H9 (cell line): Measurements from ENCODE around the gene SLC5A2. TPM values are rescaled to one million over a fixed set of nuclear protein-coding genes. Genes with fewer than 3 reads are reported as not detected.

Source experiments
- DNase-seq: peaks from one replicate; pipeline ENCODE4 v3.0.0-alpha.2; 2017
- H2AFZ ChIP-seq: one replicate; pipeline ENCODE4 v1.6.1; 2013; ENCODE audit warnings: mild to moderate bottlenecking, low read length, control low read depth, moderate library complexity
- H2AK5ac ChIP-seq: 2 replicates; pipeline ENCODE4 v1.6.1; 2013; ENCODE audit warnings: low read length, control low read depth, mixed read lengths; ENCODE audit not compliant: insufficient read length
- H2BK120ac ChIP-seq: one replicate; pipeline ENCODE4 v1.6.1; 2013; ENCODE audit warnings: low read depth, mild to moderate bottlenecking, low read length, control low read depth, inconsistent platforms; ENCODE audit not compliant: poor library complexity, severe bottlenecking
- H2BK12ac ChIP-seq: 2 replicates; pipeline ENCODE4 v1.6.1; 2013; ENCODE audit warnings: low read length, control low read depth, mixed read lengths, low read depth; ENCODE audit not compliant: insufficient read length
- H2BK15ac ChIP-seq: 2 replicates; pipeline ENCODE4 v1.6.1; 2013; ENCODE audit warnings: low read depth, low read length, control low read depth
- H2BK20ac ChIP-seq: one replicate; pipeline ENCODE4 v1.6.1; 2013; ENCODE audit warnings: low read depth, mild to moderate bottlenecking, low read length, control low read depth, inconsistent platforms; ENCODE audit not compliant: poor library complexity, severe bottlenecking
- H2BK5ac ChIP-seq: 2 replicates; pipeline ENCODE4 v1.6.1; 2013; ENCODE audit warnings: low read length, control low read depth, mixed read lengths; ENCODE audit not compliant: insufficient read length
- H3K14ac ChIP-seq: 2 replicates; pipeline ENCODE4 v1.6.1; 2013; ENCODE audit warnings: low read length, control low read depth; ENCODE audit not compliant: insufficient read depth
- H3K18ac ChIP-seq: 2 replicates; pipeline ENCODE4 v1.6.1; 2013; ENCODE audit warnings: low read depth, mild to moderate bottlenecking, mixed read lengths, low read length, control low read depth; ENCODE audit not compliant: insufficient read length
- H3K23ac ChIP-seq: 2 replicates; pipeline ENCODE4 v1.6.1; 2013; ENCODE audit warnings: low read length, control low read depth, mixed read lengths, low read depth; ENCODE audit not compliant: insufficient read length
- H3K23me2 ChIP-seq: 2 replicates; pipeline ENCODE4 v1.6.1; 2013; ENCODE audit warnings: low read depth, mild to moderate bottlenecking, mixed read lengths, low read length, control low read depth; ENCODE audit not compliant: insufficient read length, poor library complexity, severe bottlenecking
- H3K27ac ChIP-seq: 2 replicates; pipeline ENCODE4 v1.5.1; 2013; ENCODE audit warnings: low read length, control low read depth, mixed read lengths, low read depth; ENCODE audit not compliant: insufficient read length
- H3K27me3 ChIP-seq: 2 replicates; pipeline ENCODE4 v1.6.1; 2013; ENCODE audit warnings: low read length, control low read depth, inconsistent platforms; ENCODE audit not compliant: insufficient read depth
- H3K4ac ChIP-seq: 2 replicates; pipeline ENCODE4 v1.6.1; 2013; ENCODE audit warnings: low read depth, mild to moderate bottlenecking, control low read depth, inconsistent platforms, low read length, moderate library complexity
- H3K4me1 ChIP-seq: 2 replicates; pipeline ENCODE4 v1.6.1; 2013; ENCODE audit warnings: low read length, control low read depth, inconsistent platforms; ENCODE audit not compliant: insufficient read depth
- H3K4me2 ChIP-seq: 2 replicates; pipeline ENCODE4 v1.6.1; 2013; ENCODE audit warnings: low read length, control low read depth, mixed read lengths; ENCODE audit not compliant: insufficient read length, insufficient read depth
- H3K56ac ChIP-seq: 2 replicates; pipeline ENCODE4 v1.6.1; 2013; ENCODE audit warnings: low read depth, mild to moderate bottlenecking, mixed read lengths, low read length, control low read depth; ENCODE audit not compliant: insufficient read length
- H3K79me1 ChIP-seq: 2 replicates; pipeline ENCODE4 v1.6.1; 2013; ENCODE audit warnings: low read depth, mild to moderate bottlenecking, moderate library complexity, low read length, control low read depth, inconsistent platforms; ENCODE audit not compliant: insufficient read depth, poor library complexity, severe bottlenecking
- H3K79me2 ChIP-seq: 2 replicates; pipeline ENCODE4 v1.6.1; 2013; ENCODE audit warnings: low read length, control low read depth, inconsistent platforms; ENCODE audit not compliant: insufficient read depth
- H3K9ac ChIP-seq: 2 replicates; pipeline ENCODE4 v1.6.1; 2013; ENCODE audit warnings: low read length, control low read depth, mixed read lengths; ENCODE audit not compliant: insufficient read length; ENCODE audit errors: extremely low read depth
- H3K9me3 ChIP-seq: one replicate; pipeline ENCODE4 v1.6.1; 2013; ENCODE audit warnings: low read depth, low read length, inconsistent platforms; ENCODE audit not compliant: control insufficient read depth
- H3T11ph ChIP-seq: one replicate; pipeline ENCODE4 v1.6.1; 2013; ENCODE audit warnings: mild to moderate bottlenecking, low read length, control low read depth, inconsistent platforms
- H4K20me1 ChIP-seq: one replicate; pipeline ENCODE4 v1.6.1; 2013; ENCODE audit not compliant: control insufficient read depth, insufficient read length, insufficient read depth
- H4K5ac ChIP-seq: 2 replicates; pipeline ENCODE4 v1.6.1; 2013; ENCODE audit warnings: low read depth, mild to moderate bottlenecking, mixed read lengths, low read length, control low read depth; ENCODE audit not compliant: insufficient read length
- H4K8ac ChIP-seq: replicated peaks from 2 replicates; pipeline ENCODE4 v1.6.1; 2013; ENCODE audit warnings: low read length, control low read depth, mixed read lengths, low read depth; ENCODE audit not compliant: insufficient read length
- H4K91ac ChIP-seq: 2 replicates; pipeline ENCODE4 v1.6.1; 2013; ENCODE audit warnings: low read depth, mild to moderate bottlenecking, moderate library complexity, mixed read lengths, low read length, control low read depth; ENCODE audit not compliant: insufficient read length
- H3K27ac Mint-ChIP-seq, 3 experiments: 2 replicates in 2 of 3; 3 replicates in 1 of 3; pipeline ENCODE4 v1.8.0; 2020 to 2021; ENCODE audit warnings: mixed read lengths in 3 of 3, mild to moderate bottlenecking in 1 of 3, moderate library complexity in 1 of 3
- H3K27me3 Mint-ChIP-seq: 2 replicates; pipeline ENCODE4 v1.8.0; 2021; ENCODE audit warnings: low read depth, mild to moderate bottlenecking, moderate library complexity, mixed read lengths
- H3K36me3 Mint-ChIP-seq, 3 experiments: 2 replicates in 2 of 3; 3 replicates in 1 of 3; pipeline ENCODE4 v1.8.0; 2020 to 2021; ENCODE audit warnings: low read depth in 3 of 3, mixed read lengths in 3 of 3; ENCODE audit not compliant: insufficient read depth in 1 of 3
- H3K4me1 Mint-ChIP-seq, 2 experiments: 2 replicates each; pipeline ENCODE4 v1.8.0; 2020; ENCODE audit warnings: mixed read lengths in 2 of 2
- H3K4me3 Mint-ChIP-seq, 2 experiments: 2 replicates in 1 of 2; 3 replicates in 1 of 2; pipeline ENCODE4 v1.8.0; 2020 to 2021; ENCODE audit warnings: mild to moderate bottlenecking in 2 of 2, mixed read lengths in 2 of 2, moderate library complexity in 1 of 2
- H3K9me3 Mint-ChIP-seq, 2 experiments: 2 replicates in 1 of 2; 3 replicates in 1 of 2; pipeline ENCODE4 v1.8.0; 2020; ENCODE audit warnings: mild to moderate bottlenecking in 2 of 2, mixed read lengths in 2 of 2, moderate library complexity in 1 of 2
- CTCF ChIP-seq: fragments of 200-600 bp; sonication (generic); conservative IDR thresholded peaks from 3 replicates; pipeline ENCODE4 v1.8.0; 2021; ENCODE audit warnings: antibody characterized with exemption, mild to moderate bottlenecking
- WGBS: extraction: QIAGEN DNeasy Blood & Tissue Kit; methylation state at CpG from one replicate; pipeline ENCODE4 v1.1.7; 2013; ENCODE audit warnings: missing lambda C conversion rate, low lambda C conversion rate, mixed read lengths; ENCODE audit not compliant: insufficient read length; ENCODE audit errors: extremely low coverage; 5-methylcytosine and 5-hydroxymethylcytosine counted together
- total RNA-seq: library from RNA; stranded (reverse); gene quantifications from 2 replicates; pipeline ENCODE4 v1.2.1, GENCODE V29; 2021

Gene SLC5A2
- total RNA-seq, 1 experiment from 2014 or later: 0.52 TPM

- no peak for TF ChIP-seq CTCF
- H3K18ac ChIP-seq: no peak overlapping the region
- H3K14ac ChIP-seq: no peak overlapping the region
- WGBS: no CpG with 5 or more reads among the region's 3 CpGs
- H3K4ac ChIP-seq: no peak overlapping the region
- H3K79me2 ChIP-seq: no peaks in the 10 kb centered on the region
- Mint-ChIP-seq H3K27ac (no peak overlapping the region), H3K4me1 (peaks cover 19 to 31% of the 10 kb centered on the region in 2 experiments), H3K36me3 (no peaks in the 10 kb centered on the region; a peak in 1 of 7 replicates), H3K27me3 (peaks cover 24% of the 10 kb centered on the region), H3K9me3 (no peaks in the 10 kb centered on the region; a peak in 1 of 5 replicates), H3K4me3 (no peak overlapping the region)
- H2BK120ac ChIP-seq: no peak overlapping the region
- no peak overlapping the region for H3K56ac ChIP-seq
- H3K23ac ChIP-seq: no peak overlapping the region
- peaks cover 10% of the 10 kb centered on the region; the same call in 1 of the 2 replicates for H3K27me3 ChIP-seq
- H2BK5ac ChIP-seq: no peak overlapping the region
- no peaks in the 10 kb centered on the region for H3K79me1 ChIP-seq
- H2BK20ac ChIP-seq: no peak overlapping the region
- H2BK15ac ChIP-seq: no peak overlapping the region
- H2BK12ac ChIP-seq: no peak overlapping the region
- no peak overlapping the region for H4K91ac ChIP-seq
- peaks cover 9% of the 10 kb centered on the region; the same call in 1 of the 2 replicates for H3K4me1 ChIP-seq
- no peak overlapping the region for H3K27ac ChIP-seq
- no peaks in the 10 kb centered on the region for H4K20me1 ChIP-seq
- no peak overlapping the region for H4K8ac ChIP-seq
- H3K9ac ChIP-seq: no peak overlapping the region
- H3T11ph ChIP-seq: no peak overlapping the region
- no peak overlapping the region for H3K4me2 ChIP-seq
- H3K23me2 ChIP-seq: peaks cover 17% of the 10 kb centered on the region
- H2AFZ ChIP-seq: no peak overlapping the region
- H2AK5ac ChIP-seq: no peak overlapping the region
- no peak overlapping the region for H4K5ac ChIP-seq
- no peak for DNase-seq
- H3K9me3 ChIP-seq: no peaks in the 10 kb centered on the region
Observed at GRCh38 chr16:31525113-31525512, 42.2 kb downstream of the SLC5A2 start.
